NCI-H510A treated with DMSO at 0.1 percent for 48 hours (cell line): Measurements from ENCODE around the gene TRABD2A.
"Not testable (repeated sequence)": the region's sequence is repeated elsewhere in the genome, so short reads cannot be mapped to it uniquely, and the experiment has no call there.

Experiments used
- DNase-seq: peaks from one replicate; lab custom pipeline; 2025; lab: John Stamatoyannopoulos, UW

Gene TRABD2A

GRCh38 chr2:84778911-84779690 lies 101.8 kb downstream of the TRABD2A start:
- no peak for DNase-seq

- DNase-seq: no peak
Measured at GRCh38 chr2:84776011-84776410, 104.9 kb downstream of the TRABD2A start.

GRCh38 chr2:84773562-84773961 lies 107.3 kb downstream of the TRABD2A start:
- DNase-seq: not testable (repeated sequence)
